H1 (cell line): Measurements from ENCODE around the gene DGUOK. TPM values are rescaled to one million over a fixed set of nuclear protein-coding genes. Genes with fewer than 3 reads are reported as not detected.

ENCODE experiments used
- CHD2 ChIP-seq: IDR thresholded peaks from 2 replicates; pipeline ENCODE4 v1.6.1; 2012; ENCODE audit warnings: low read length, improper control_type of control experiment
- KDM5A ChIP-seq: fragments of 200-600 bp; IDR thresholded peaks from 2 replicates; pipeline ENCODE4 v1.7.1; 2012; ENCODE audit warnings: mild to moderate bottlenecking, low read length, inconsistent platforms, mixed read lengths
- MAFK ChIP-seq: IDR thresholded peaks from 2 replicates; pipeline ENCODE4 v1.6.1; 2012; ENCODE audit warnings: low read depth, mild to moderate bottlenecking, improper control_type of control experiment, low read length
- RFX5 ChIP-seq: IDR thresholded peaks from 2 replicates; pipeline ENCODE4 v1.6.1; 2011; ENCODE audit warnings: low read depth, low read length, improper control_type of control experiment, borderline replicate concordance
- SP2 ChIP-seq: IDR thresholded peaks from 2 replicates; pipeline ENCODE4 v1.6.1; 2012; ENCODE audit warnings: mild to moderate bottlenecking, low read length, inconsistent platforms
- polyA plus RNA-seq, 7 experiments: library from polyadenylated mRNA; depleted of rRNA in 3 of 7; stranded (reverse) in 5 of 7; unstranded in 2 of 7; fragments of >200 nt in 5 of 7; fragments of 200-250 nt in 2 of 7; gene quantifications; 1 replicate in 5 of 7; 2 replicates in 1 of 7; 4 replicates in 1 of 7; pipeline versions ENCODE4 v1.2.1 to v1.2.3, GENCODE V29; 2011 to 2013; ENCODE audit warnings: missing spikeins in 2 of 7, mixed read lengths in 2 of 7
- total RNA-seq: library from RNA; stranded (reverse); fragmentation: NEBNext Ultra II Directional; extraction: Animal tissue kit (Norgen Biotek cat#: 25700); gene quantifications from 2 replicates; pipeline ENCODE4 v1.2.1, GENCODE V29; 2021

The DGUOK gene
- total and polyA plus RNA-seq, 2 of the 8 experiments (the other 6 are each of a cell fraction or from before 2014, with no cell fraction given) = 110 to 168 TPM

DNA sequence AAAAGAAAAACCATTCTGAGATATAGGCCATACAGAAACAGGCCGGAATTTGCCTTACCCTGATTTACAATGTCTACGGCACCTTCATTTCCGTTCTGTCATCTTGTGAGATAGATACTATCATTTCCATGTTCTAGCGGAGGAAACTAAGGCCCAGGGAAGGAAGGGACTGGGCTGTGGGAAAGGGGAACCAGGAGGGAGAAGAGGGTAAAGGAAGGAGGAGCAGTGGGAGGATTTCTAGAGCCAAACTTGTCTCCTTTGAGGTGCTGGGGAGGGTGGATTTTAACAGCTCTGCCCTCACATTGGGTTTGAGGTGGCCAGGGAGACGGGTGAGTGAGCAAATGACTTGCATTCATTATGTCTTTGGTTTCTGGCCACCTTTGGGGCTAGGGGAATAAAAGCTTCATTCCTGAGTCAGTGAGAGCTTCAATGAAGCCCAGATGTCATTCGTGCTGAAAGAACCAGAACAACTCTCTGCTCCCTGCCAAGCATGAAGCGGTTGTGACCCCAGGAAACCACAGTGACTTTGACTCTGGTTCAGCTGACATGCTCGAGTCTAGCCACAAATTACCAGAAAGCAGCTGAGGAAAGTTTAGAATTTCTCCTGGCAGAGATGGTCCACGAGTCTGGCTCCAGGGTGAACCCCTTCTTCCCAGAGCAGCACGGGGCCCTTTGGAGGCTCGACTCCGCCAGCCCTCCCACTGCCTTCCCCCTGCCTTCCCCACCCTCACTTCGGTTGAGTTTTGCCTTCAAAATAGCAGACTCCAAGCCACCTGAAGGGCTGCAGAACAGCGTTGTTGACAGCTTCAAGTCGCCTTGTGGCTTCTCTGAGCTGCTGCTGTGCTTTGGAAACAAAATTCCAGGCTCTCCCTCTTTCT lies 30.1 kb upstream of the DGUOK start (continued):
- no peak for TF ChIP-seq MAFK
- TF ChIP-seq CHD2 = no peak
- TF ChIP-seq SP2 = no peak
- TF ChIP-seq RFX5 = no peak
- no peak for TF ChIP-seq KDM5A
- TF ChIP-seq, all 59 proteins: peak for 0
